CD4-positive, alpha-beta memory T cell (primary cell): ENCODE data around the gene KBTBD4. TPM values are rescaled to one million over a fixed set of nuclear protein-coding genes. Genes with fewer than 3 reads are reported as not detected.

Experiments used
- CTCF ChIA-PET: fragments of 350-600 bp; sonication (Branson Sonifier 250); formaldehyde crosslinking; loops from one replicate; lab custom pipeline; 2021; ENCODE audit warnings: inconsistent platforms; ENCODE audit not compliant: partially characterized antibody; lab: Charles Lee
- POLR2A ChIA-PET: fragments of 350-600 bp; sonication (Branson Sonifier 250); formaldehyde crosslinking; loops from one replicate; lab custom pipeline; 2021; ENCODE audit not compliant: partially characterized antibody; lab: Charles Lee
- DNase-seq, 5 donors: peaks; one replicate each; pipeline versions ENCODE4 v3.0.0 to v3.0.0-alpha.2; 2020 to 2022; ENCODE audit warnings: mixed read lengths in 1 of 5
- H3K27ac ChIP-seq: one replicate; pipeline ENCODE4 v1.7.0; 2013; ENCODE audit warnings: low read depth, low read length
- H3K27me3 ChIP-seq: 2 replicates; pipeline ENCODE4 v1.7.0; 2013; ENCODE audit warnings: mild to moderate bottlenecking, low read length, moderate library complexity; ENCODE audit not compliant: insufficient read depth
- H3K36me3 ChIP-seq: 2 replicates; pipeline ENCODE4 v1.7.0; 2013; ENCODE audit warnings: mild to moderate bottlenecking, low read length, moderate library complexity; ENCODE audit not compliant: insufficient read depth
- H3K4me1 ChIP-seq: 2 replicates; pipeline ENCODE4 v1.7.0; 2013; ENCODE audit warnings: mild to moderate bottlenecking, low read length, moderate library complexity; ENCODE audit not compliant: insufficient read depth
- H3K4me3 ChIP-seq, 2 donors: one replicate each; pipeline ENCODE4 v1.7.0; 2013; ENCODE audit warnings: low read length in 2 of 2, mild to moderate bottlenecking in 1 of 2
- H3K9me3 ChIP-seq, 2 donors: one replicate each; pipeline ENCODE4 v1.7.0; 2013; ENCODE audit warnings: low read length in 2 of 2, control low read depth in 1 of 2; ENCODE audit not compliant: control insufficient read depth in 1 of 2
- H3K27ac Mint-ChIP-seq, 7 donors: one replicate each; pipeline ENCODE4 v1.8.0; 2020 to 2021; ENCODE audit warnings: mixed read lengths in 7 of 7, mild to moderate bottlenecking in 6 of 7, inconsistent platforms in 3 of 7, moderate library complexity in 3 of 7
- H3K27me3 Mint-ChIP-seq, 2 donors: one replicate each; pipeline ENCODE4 v1.8.0; 2020 to 2021; ENCODE audit warnings: mixed read lengths in 2 of 2
- H3K36me3 Mint-ChIP-seq, 2 donors: one replicate each; pipeline ENCODE4 v1.8.0; 2020 to 2021; ENCODE audit warnings: mixed read lengths in 2 of 2, inconsistent platforms in 1 of 2, mild to moderate bottlenecking in 1 of 2
- H3K4me1 Mint-ChIP-seq, 4 donors: one replicate each; pipeline ENCODE4 v1.8.0; 2020 to 2021; ENCODE audit warnings: mixed read lengths in 4 of 4, mild to moderate bottlenecking in 1 of 4
- H3K4me3 Mint-ChIP-seq, 8 donors: one replicate each; pipeline ENCODE4 v1.8.0; 2020 to 2021; ENCODE audit warnings: mixed read lengths in 8 of 8, mild to moderate bottlenecking in 7 of 8, moderate library complexity in 6 of 8, inconsistent platforms in 3 of 8
- H3K9me3 Mint-ChIP-seq, 8 donors: one replicate each; pipeline ENCODE4 v1.8.0; 2020 to 2021; ENCODE audit warnings: mixed read lengths in 8 of 8, mild to moderate bottlenecking in 5 of 8, inconsistent platforms in 3 of 8, moderate library complexity in 1 of 8
- intact Hi-C: fragments of 100-400 bp; cut with micrococcal nuclease; formaldehyde crosslinking; loops from one replicate; pipeline ENCODE4 v1.15.1; 2023
- polyA plus RNA-seq, 2 donors: library from polyadenylated mRNA; unstranded; fragments of 300-500 nt; fragmentation: Illumina TruSeq; gene quantifications; one replicate each; pipeline ENCODE4 v1.2.3, GENCODE V29; 2021
- total RNA-seq, 2 experiments: library from RNA; stranded (reverse); gene quantifications; one replicate each; pipeline ENCODE4 v1.2.3, GENCODE V29; 2021

The KBTBD4 gene
- total RNA-seq, result 10 to 100 TPM; 21.2 to 22.5 TPM
- 10 to 100 TPM; 40.2 to 71.9 TPM for polyA plus RNA-seq

DNA sequence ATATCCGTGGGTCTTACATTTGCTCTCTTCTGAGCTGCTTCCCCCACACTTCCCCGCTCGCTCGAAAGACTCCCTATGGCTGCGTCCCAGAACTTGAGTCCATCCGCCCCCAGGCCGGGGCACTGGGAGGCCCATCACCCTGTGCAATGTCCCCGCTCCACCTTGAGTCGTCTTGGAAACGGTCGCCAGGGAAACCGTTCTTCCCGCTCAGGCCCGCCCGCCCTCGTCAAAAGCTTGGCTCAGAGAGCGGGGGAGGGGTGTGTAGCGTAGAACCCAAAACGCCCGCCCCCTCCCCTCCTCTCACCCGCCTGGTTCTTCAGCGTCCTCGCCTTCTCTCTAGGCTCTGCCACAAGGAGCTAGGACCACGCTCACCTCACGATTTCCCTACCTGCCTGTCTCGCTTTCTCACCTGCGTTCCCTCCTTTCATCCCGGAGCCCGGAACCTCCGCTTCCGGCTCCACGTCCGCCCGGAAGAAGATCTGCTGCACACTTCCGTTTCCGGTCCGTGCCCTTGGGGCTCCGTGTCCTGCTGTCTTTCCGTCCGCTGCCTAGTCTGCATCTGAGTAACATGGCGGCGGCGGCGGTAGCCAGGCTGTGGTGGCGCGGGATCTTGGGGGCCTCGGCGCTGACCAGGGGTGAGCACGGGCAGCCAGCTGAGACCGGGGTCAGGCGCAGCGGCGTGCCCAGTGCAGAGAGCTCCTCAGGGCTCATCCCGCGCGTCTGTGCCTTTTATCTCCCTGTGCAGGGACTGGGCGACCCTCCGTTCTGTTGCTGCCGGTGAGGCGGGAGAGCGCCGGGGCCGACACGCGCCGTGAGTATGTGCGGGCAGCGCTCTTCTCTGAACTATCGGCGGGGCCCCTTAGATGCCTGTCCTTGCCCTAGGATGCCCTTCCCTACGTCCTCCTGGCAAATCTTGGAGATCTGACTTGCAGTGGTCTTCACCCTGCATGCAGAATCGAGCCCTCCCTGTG lies at the start of gene KBTBD4, which contains the start of gene NDUFS3:
Gene KBTBD4, minus strand, starts transcription at position 447 of the 971 bp plus-strand sequence. Its CDS starts 19 bp downstream, at position 428.
Gene NDUFS3, plus strand, starts transcription at position 551 of the 971 bp plus-strand sequence. Its CDS starts 18 bp downstream, at position 569.
- Mint-ChIP-seq H3K4me3 (peak within 1 kb of the TSS; percentile 97 to 100 (median 100)), H3K27ac (peak within 1 kb of the TSS; percentile 96 to 100 (median 100)), H3K4me1 (peaks cover 18 to 48% (median 35%) of the 10 kb centered on the region in 4 donors), H3K27me3 (peaks cover 0 to 1% of the 10 kb centered on the region in 2 donors), H3K9me3 (peaks cover 0 to 3% (median 0%) of the 10 kb centered on the region in 8 donors), H3K36me3 (peaks cover 32 to 60% of the 10 kb centered on the region in 2 donors)
- H3K27ac ChIP-seq, result peak within 1 kb of the TSS; percentile 83
- intact Hi-C loops, result loop anchor here (1.0 to 10.0 kb wide), 7 partner anchors 14 to 642 kb away; partner anchors contain the start of genes ACP2, ARFGAP2, CELF1 and CSTPP1
- H3K4me3 ChIP-seq, result peak within 1 kb of the TSS; percentile 80 to 93
- no peaks in the 10 kb centered on the region for H3K27me3 ChIP-seq
- no peaks in the 10 kb centered on the region for H3K9me3 ChIP-seq
- ChIA-PET CTCF (interaction anchor here (0.9 to 2.1 kb wide), 2 partner anchors 14 to 26 kb away, joined by 3 to 7 read pairs; partner anchors contain the start of gene CELF1), POLR2A (interaction anchor here (0.6 to 3.4 kb wide), 17 partner anchors 8 to 878 kb away, joined by 3 to 52 read pairs (median 3); partner anchors contain the start of genes ACP2, AGBL2, ARHGAP1 and CELF1)
- DNase-seq, result peak; percentile 87 to 90 (median 88)
- H3K4me1 ChIP-seq, result peaks cover 42% of the 10 kb centered on the region
- H3K36me3 ChIP-seq, result peaks cover 35% of the 10 kb centered on the region

DNA sequence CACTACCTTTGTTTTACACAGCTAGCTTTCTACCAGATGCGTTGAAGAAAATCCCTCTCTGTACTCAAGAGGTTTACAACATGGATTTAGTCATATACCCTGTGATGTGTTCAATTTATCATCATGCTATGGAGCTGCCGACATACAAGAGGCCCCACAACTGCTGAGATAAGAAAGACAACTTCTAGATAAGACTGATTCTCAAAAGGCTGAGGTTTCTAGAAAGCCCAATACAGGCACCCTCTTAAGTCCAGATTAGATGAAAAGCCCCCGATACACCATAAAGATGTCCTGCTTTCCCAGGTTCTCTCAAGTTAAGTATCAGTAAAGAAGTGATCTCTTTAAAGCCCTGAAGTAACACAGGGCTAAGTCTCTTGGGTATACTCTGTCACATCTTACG lies 49.3 kb upstream of the KBTBD4 start:
- peaks cover 42 to 69% of the 10 kb centered on the region in 2 donors for H3K36me3 Mint-ChIP-seq
- no peaks in the 10 kb centered on the region for H3K9me3 Mint-ChIP-seq
- no peak overlapping the region for H3K4me3 ChIP-seq
- no peak overlapping the region for H3K4me3 Mint-ChIP-seq
- POLR2A ChIA-PET, result no interaction called here
- no peak for DNase-seq
- H3K27me3 ChIP-seq, result no peaks in the 10 kb centered on the region
- H3K36me3 ChIP-seq, result peaks cover 57% of the 10 kb centered on the region
- intact Hi-C loops, result no loop called here
- CTCF ChIA-PET, result no interaction called here
- no peaks in the 10 kb centered on the region for H3K27me3 Mint-ChIP-seq
- no peaks in the 10 kb centered on the region for H3K4me1 ChIP-seq
- H3K27ac ChIP-seq, result no peak overlapping the region
- H3K27ac Mint-ChIP-seq, result no peak overlapping the region
- no peaks in the 10 kb centered on the region for H3K4me1 Mint-ChIP-seq
- no peaks in the 10 kb centered on the region for H3K9me3 ChIP-seq

DNA sequence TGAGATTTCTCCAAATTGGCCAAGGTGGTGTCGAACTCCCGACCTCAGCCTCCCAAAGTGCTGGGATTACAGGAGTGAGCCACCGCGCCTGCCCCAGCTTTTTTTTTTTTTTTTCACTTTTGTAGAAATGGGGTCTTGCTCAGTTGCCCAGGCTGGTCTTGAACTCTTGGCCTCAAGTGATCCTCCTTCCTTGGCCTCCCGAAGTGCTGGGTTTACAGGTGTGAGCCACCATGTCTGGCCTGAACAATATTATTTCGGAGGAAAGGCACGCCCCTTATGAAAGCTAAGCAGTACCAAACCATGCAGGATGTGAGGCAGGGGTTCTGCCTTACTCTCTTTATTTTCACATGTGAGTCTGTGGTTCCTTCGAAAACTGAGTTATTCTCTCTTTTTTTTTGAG lies 47.5 kb upstream of the KBTBD4 start:
- Mint-ChIP-seq H3K36me3 (peaks cover 41 to 70% of the 10 kb centered on the region in 2 donors), H3K27me3 (no peaks in the 10 kb centered on the region), H3K4me1 (no peaks in the 10 kb centered on the region), H3K27ac (no peak overlapping the region), H3K4me3 (no peak overlapping the region), H3K9me3 (no peaks in the 10 kb centered on the region)
- no peak overlapping the region for H3K4me3 ChIP-seq
- DNase-seq, result no peak
- intact Hi-C loops, result no loop called here
- H3K36me3 ChIP-seq, result peaks cover 65% of the 10 kb centered on the region
- no peaks in the 10 kb centered on the region for H3K4me1 ChIP-seq
- H3K27ac ChIP-seq, result no peak overlapping the region
- no peaks in the 10 kb centered on the region for H3K27me3 ChIP-seq
- H3K9me3 ChIP-seq, result no peaks in the 10 kb centered on the region
- CTCF ChIA-PET, result interaction anchor here (0.7 kb wide), 1 partner anchor 214 kb away, joined by 3 read pairs; no protein-coding TSS in a partner anchor
- POLR2A ChIA-PET, result no interaction called here

DNA sequence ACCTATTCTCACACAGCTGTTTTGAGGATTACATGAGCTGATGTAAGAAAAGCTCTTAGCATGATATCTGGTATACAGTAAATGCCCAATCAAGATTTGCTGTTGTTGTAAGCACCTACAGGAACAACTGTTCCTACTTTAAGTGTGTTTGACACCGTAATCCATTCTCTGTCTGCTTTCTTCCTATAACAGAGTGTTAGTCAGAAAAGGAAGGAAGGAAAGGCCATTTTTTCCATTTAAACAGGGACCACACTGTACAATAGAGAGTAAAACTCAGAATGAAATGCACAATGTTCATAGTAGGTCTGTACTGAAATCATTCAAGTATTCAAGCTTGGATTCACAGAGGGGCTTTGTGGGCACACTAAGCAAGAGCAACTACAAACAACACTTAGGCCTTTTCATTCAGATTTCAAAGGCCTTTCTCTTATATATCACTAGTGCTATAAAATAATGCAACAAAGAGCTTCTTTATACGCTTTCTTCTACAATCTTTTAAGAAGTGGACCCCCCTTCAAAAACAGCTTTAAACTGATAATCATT lies 42.1 kb upstream of the KBTBD4 start:
- Mint-ChIP-seq H3K27me3 (no peaks in the 10 kb centered on the region), H3K9me3 (no peaks in the 10 kb centered on the region), H3K36me3 (peaks cover 34 to 52% of the 10 kb centered on the region in 2 donors), H3K27ac (no peak overlapping the region), H3K4me3 (no peak overlapping the region), H3K4me1 (no peaks in the 10 kb centered on the region)
- ChIA-PET CTCF (no interaction called here), POLR2A (interaction anchor here (0.8 kb wide), 1 partner anchor 22 kb away, joined by 3 read pairs; no protein-coding TSS in a partner anchor)
- Histone ChIP-seq H3K4me1 (no peaks in the 10 kb centered on the region), H3K27me3 (no peaks in the 10 kb centered on the region), H3K27ac (no peak overlapping the region), H3K4me3 (no peak overlapping the region), H3K36me3 (peaks cover 39% of the 10 kb centered on the region), H3K9me3 (no peaks in the 10 kb centered on the region)
- DNase-seq, result no peak
- intact Hi-C loops, result no loop called here

DNA sequence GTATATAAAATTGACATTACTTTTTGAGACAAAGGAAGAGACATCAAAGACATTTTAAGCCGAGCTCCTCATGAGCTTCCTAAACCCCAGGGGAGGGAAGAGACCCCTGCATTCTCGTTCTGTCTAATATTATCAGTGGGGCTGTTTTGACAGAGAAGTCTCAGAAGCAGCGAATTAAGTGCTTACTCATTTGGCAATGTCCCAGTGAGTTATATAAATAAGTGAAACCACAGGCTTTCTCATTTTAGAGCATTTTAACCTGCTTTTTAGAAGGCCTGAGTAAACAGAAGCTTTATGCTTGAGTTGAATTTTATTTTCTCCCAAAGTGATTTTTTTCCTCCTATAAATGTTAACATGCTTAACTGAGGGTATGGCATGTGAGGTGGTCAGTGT lies 38.6 kb upstream of the KBTBD4 start:
- H3K4me3 Mint-ChIP-seq, result no peak overlapping the region
- no peaks in the 10 kb centered on the region for H3K27me3 ChIP-seq
- H3K4me1 ChIP-seq, result no peaks in the 10 kb centered on the region
- no peaks in the 10 kb centered on the region for H3K27me3 Mint-ChIP-seq
- peaks cover 19% of the 10 kb centered on the region for H3K36me3 ChIP-seq
- H3K9me3 ChIP-seq, result no peaks in the 10 kb centered on the region
- no peak overlapping the region for H3K27ac ChIP-seq
- no peaks in the 10 kb centered on the region for H3K4me1 Mint-ChIP-seq
- H3K9me3 Mint-ChIP-seq, result no peaks in the 10 kb centered on the region
- H3K27ac Mint-ChIP-seq, result peak overlapping the region in 1 of 7 donors; percentile 59
- CTCF ChIA-PET, result interaction anchor here (1.3 kb wide), 1 partner anchor 11 kb away, joined by 4 read pairs; no protein-coding TSS in a partner anchor
- intact Hi-C loops, result no loop called here
- POLR2A ChIA-PET, result no interaction called here
- H3K4me3 ChIP-seq, result no peak overlapping the region
- no peak for DNase-seq
- peaks cover 20 to 36% of the 10 kb centered on the region in 2 donors for H3K36me3 Mint-ChIP-seq

DNA sequence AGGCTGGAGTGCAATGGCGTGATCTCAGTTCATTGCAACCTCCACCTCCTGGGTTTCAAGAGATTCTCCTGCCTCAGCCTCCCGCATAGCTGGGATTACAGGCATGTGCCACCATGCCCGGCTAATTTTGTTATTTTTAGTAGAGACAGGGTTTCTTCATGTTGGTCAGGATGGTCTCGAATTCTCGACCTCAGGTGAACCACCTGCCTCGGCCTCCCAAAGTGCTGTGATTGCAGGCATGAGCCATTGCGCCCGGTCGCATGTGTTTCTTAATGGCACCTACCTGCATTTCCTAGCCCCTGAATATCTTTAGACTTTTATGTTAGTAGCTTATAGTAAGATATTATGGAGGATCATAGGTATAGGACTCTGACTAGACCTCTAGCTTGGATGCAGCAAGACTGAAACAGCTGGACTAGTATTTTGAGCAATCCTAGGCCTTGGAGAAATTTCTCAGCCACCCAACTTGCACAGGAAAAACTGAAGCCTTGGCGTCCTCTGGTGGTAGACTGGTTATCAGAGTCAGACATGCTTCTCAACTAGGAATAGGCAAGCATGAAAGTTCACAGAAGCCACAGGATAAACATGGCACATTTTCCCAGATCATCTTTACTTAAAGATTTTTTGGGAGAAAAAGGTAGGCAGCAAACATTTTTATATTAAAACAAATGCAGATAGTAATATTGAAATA lies 38.1 kb upstream of the KBTBD4 start:
- Histone ChIP-seq H3K9me3 (no peaks in the 10 kb centered on the region), H3K4me1 (no peaks in the 10 kb centered on the region), H3K27me3 (no peaks in the 10 kb centered on the region), H3K36me3 (peaks cover 14% of the 10 kb centered on the region), H3K27ac (no peak overlapping the region), H3K4me3 (no peak overlapping the region)
- Mint-ChIP-seq H3K4me1 (no peaks in the 10 kb centered on the region), H3K27me3 (no peaks in the 10 kb centered on the region), H3K36me3 (peaks cover 15 to 31% of the 10 kb centered on the region in 2 donors), H3K9me3 (no peaks in the 10 kb centered on the region), H3K4me3 (no peak overlapping the region), H3K27ac (no peak overlapping the region)
- ChIA-PET POLR2A (no interaction called here), CTCF (interaction anchor here (1.3 kb wide), 1 partner anchor 11 kb away, joined by 4 read pairs; no protein-coding TSS in a partner anchor)
- intact Hi-C loops, result no loop called here
- DNase-seq, result no peak
